ENCODE measurements around the gene TMEM181. TPM values are rescaled to one million over a fixed set of nuclear protein-coding genes. Genes with fewer than 3 reads are reported as not detected.

Gene TMEM181
- total RNA-seq, 1 donor from 2014 or later, result 35.3 TPM

DNA sequence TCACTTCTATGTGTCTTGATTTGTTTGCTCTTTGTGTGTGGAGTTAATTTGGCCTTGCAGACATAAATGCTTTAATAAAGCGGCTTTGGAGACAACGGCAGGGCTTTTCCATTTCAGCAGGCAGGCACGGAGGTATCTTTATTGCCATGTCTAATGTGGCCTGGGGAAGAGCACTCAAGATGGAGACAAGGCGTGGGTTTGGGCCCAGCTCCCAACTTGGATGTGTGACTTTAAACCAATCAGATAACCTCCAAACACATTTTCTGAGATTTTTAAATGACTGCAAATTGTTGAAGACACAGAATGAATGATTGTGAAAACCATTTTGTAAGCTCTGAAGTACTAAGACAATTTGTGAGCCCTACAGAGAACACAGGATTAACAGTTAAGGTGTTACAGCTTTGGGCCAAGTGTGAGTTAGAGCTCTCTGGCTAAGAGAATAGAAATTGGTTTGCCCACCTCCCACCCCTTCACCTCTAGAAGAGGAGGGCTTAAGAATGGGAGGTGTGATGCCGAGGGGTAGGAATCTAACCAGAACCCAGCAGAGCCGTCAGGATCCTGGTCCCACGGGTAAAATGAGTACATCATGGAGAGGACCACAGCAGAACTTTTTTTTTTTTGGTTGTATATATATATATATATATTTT, 75.7 kb downstream of the TMEM181 start:
- no peak for DNase-seq (ENCODE audit: low read depth)
- Histone ChIP-seq H3K4me3 (ENCODE audit: low read depth, low read length) (no peak overlapping the region), H3K27me3 (ENCODE audit: control insufficient read depth, insufficient read depth, low read length) (no peaks in the 10 kb centered on the region), H3K36me3 (ENCODE audit: control insufficient read depth, insufficient read depth, low read length) (peaks cover 14% of the 10 kb centered on the region)
- no peak for FAIRE-seq
- TF ChIP-seq, protein P1, sequence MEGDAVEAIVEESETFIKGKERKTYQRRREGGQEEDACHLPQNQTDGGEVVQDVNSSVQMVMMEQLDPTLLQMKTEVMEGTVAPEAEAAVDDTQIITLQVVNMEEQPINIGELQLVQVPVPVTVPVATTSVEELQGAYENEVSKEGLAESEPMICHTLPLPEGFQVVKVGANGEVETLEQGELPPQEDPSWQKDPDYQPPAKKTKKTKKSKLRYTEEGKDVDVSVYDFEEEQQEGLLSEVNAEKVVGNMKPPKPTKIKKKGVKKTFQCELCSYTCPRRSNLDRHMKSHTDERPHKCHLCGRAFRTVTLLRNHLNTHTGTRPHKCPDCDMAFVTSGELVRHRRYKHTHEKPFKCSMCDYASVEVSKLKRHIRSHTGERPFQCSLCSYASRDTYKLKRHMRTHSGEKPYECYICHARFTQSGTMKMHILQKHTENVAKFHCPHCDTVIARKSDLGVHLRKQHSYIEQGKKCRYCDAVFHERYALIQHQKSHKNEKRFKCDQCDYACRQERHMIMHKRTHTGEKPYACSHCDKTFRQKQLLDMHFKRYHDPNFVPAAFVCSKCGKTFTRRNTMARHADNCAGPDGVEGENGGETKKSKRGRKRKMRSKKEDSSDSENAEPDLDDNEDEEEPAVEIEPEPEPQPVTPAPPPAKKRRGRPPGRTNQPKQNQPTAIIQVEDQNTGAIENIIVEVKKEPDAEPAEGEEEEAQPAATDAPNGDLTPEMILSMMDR (IDR thresholded peaks at IDR 0.05; ENCODE audit: insufficient read depth, low read length, severe bottlenecking), result no peak

DNA sequence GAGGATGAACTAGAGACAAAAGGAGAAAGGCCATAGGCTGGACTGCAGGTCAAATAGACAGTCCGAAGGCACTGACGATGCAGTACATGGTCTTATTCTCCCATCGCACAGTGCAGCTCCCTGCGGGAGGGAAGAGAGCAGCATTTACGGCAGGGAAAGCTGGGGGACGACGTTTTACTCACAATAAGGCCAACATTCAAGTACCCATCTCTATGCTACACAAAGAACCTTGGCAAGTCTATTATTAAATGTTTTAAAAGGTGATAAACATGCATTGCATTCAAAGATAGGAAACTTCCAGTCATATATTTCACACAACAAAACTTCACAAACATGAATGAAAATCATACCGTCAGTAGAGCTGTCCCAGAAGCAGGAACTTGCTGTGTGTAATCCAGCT, 76.9 kb downstream of the TMEM181 start:
- Histone ChIP-seq H3K27me3 (ENCODE audit: control insufficient read depth, insufficient read depth, low read length) (no peaks in the 10 kb centered on the region), H3K36me3 (ENCODE audit: control insufficient read depth, insufficient read depth, low read length) (peaks cover 13% of the 10 kb centered on the region), H3K4me3 (ENCODE audit: low read depth, low read length) (no peak overlapping the region)
- FAIRE-seq (no peak), DNase-seq (ENCODE audit: low read depth) (no peak)
- TF ChIP-seq, protein P1 (IDR thresholded peaks at IDR 0.05; ENCODE audit: insufficient read depth, low read length, severe bottlenecking), result no peak

DNA sequence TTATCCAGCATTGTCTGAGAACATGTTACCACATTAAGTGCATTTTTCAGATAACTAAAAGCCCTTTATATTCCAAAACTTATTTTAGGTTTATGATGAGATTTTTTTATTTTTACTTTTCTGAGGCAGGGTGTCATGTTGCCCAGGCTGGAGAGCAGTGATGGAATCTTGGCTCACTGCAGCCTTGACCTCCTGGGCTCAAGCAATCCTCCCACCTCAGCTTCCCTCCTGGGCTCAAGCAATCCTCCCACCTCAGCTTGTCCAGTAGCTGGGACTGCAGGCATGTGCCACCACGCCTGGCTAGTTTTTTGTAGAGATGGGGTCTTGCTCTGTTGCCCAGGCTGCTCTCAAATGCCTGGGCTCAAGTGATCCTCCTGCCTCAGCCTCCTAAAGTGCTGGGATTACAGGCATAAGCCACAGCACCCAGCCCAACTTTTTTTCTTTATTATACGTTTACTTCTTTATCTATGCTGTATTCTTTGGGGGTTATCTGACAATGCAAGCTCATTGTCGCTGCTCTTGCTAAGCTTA, 78.5 kb downstream of the TMEM181 start:
- peaks cover 13% of the 10 kb centered on the region for H3K36me3 ChIP-seq (ENCODE audit: control insufficient read depth, insufficient read depth, low read length)
- no peaks in the 10 kb centered on the region for H3K27me3 ChIP-seq (ENCODE audit: control insufficient read depth, insufficient read depth, low read length)
- no peak overlapping the region for H3K4me3 ChIP-seq (ENCODE audit: low read depth, low read length)
- FAIRE-seq (no peak), DNase-seq (ENCODE audit: low read depth) (no peak)
- TF ChIP-seq, protein P1 (IDR thresholded peaks at IDR 0.05; ENCODE audit: insufficient read depth, low read length, severe bottlenecking), result no peak

DNA sequence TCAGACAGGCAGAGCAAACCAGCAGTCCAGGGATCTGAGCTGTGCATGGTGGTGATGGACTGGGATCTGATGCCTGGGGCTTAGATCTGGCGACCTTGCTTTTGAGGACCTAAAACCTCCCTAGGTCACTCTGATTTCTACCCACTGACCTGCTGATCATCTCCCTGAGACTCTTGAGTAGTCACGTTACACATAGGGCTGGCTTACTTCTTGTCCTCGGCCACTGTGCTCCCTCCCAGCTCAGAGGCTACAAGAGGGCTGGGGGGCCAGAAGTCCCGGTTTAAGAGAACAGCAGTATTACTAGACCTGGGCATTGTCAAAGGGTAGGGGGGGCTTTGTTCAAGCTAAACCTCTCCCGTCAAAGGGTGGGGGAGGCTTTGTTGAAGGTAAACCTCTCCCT, 79.2 kb downstream of the TMEM181 start:
- H3K27me3 ChIP-seq (ENCODE audit: control insufficient read depth, insufficient read depth, low read length), result no peaks in the 10 kb centered on the region
- TF ChIP-seq, protein P1 (IDR thresholded peaks at IDR 0.05; ENCODE audit: insufficient read depth, low read length, severe bottlenecking), result no peak
- peaks cover 13% of the 10 kb centered on the region for H3K36me3 ChIP-seq (ENCODE audit: control insufficient read depth, insufficient read depth, low read length)
- DNase-seq (ENCODE audit: low read depth) (no peak), FAIRE-seq (no peak)
- H3K4me3 ChIP-seq (ENCODE audit: low read depth, low read length), result no peak overlapping the region

DNA sequence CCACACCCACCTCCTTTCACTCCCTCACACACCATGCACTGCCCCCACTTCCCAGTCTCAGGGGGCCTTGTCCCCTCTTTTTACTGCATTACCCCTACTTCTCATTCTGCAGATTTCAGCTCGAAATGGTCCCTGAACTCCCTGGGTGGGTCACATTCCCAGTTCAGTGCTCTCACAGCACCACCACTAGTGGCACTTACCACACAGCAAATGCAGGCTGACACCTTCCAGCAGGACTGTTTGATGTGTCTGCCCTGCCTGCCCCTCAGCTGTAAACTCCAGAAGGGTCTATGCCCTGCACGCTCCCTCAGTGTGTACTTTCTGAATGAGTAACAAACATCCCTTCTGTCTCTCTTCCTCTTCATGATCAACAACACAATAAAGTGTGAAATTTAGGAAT, 80.6 kb downstream of the TMEM181 start:
- H3K4me3 ChIP-seq (ENCODE audit: low read depth, low read length), result no peak overlapping the region
- FAIRE-seq, result no peak
- TF ChIP-seq, protein P1 (IDR thresholded peaks at IDR 0.05; ENCODE audit: insufficient read depth, low read length, severe bottlenecking), result no peak
- DNase-seq (ENCODE audit: low read depth), result no peak
- H3K36me3 ChIP-seq (ENCODE audit: control insufficient read depth, insufficient read depth, low read length), result peaks cover 11% of the 10 kb centered on the region
- no peaks in the 10 kb centered on the region for H3K27me3 ChIP-seq (ENCODE audit: control insufficient read depth, insufficient read depth, low read length)
